ENCODE measurements around the gene SLX4.
"Not testable (repeated sequence)": the region's sequence is repeated elsewhere in the genome, so short reads cannot be mapped to it uniquely, and the experiment has no call there.

SLX4 gene, protein sequence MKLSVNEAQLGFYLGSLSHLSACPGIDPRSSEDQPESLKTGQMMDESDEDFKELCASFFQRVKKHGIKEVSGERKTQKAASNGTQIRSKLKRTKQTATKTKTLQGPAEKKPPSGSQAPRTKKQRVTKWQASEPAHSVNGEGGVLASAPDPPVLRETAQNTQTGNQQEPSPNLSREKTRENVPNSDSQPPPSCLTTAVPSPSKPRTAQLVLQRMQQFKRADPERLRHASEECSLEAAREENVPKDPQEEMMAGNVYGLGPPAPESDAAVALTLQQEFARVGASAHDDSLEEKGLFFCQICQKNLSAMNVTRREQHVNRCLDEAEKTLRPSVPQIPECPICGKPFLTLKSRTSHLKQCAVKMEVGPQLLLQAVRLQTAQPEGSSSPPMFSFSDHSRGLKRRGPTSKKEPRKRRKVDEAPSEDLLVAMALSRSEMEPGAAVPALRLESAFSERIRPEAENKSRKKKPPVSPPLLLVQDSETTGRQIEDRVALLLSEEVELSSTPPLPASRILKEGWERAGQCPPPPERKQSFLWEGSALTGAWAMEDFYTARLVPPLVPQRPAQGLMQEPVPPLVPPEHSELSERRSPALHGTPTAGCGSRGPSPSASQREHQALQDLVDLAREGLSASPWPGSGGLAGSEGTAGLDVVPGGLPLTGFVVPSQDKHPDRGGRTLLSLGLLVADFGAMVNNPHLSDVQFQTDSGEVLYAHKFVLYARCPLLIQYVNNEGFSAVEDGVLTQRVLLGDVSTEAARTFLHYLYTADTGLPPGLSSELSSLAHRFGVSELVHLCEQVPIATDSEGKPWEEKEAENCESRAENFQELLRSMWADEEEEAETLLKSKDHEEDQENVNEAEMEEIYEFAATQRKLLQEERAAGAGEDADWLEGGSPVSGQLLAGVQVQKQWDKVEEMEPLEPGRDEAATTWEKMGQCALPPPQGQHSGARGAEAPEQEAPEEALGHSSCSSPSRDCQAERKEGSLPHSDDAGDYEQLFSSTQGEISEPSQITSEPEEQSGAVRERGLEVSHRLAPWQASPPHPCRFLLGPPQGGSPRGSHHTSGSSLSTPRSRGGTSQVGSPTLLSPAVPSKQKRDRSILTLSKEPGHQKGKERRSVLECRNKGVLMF (N-terminal part only)

DNA sequence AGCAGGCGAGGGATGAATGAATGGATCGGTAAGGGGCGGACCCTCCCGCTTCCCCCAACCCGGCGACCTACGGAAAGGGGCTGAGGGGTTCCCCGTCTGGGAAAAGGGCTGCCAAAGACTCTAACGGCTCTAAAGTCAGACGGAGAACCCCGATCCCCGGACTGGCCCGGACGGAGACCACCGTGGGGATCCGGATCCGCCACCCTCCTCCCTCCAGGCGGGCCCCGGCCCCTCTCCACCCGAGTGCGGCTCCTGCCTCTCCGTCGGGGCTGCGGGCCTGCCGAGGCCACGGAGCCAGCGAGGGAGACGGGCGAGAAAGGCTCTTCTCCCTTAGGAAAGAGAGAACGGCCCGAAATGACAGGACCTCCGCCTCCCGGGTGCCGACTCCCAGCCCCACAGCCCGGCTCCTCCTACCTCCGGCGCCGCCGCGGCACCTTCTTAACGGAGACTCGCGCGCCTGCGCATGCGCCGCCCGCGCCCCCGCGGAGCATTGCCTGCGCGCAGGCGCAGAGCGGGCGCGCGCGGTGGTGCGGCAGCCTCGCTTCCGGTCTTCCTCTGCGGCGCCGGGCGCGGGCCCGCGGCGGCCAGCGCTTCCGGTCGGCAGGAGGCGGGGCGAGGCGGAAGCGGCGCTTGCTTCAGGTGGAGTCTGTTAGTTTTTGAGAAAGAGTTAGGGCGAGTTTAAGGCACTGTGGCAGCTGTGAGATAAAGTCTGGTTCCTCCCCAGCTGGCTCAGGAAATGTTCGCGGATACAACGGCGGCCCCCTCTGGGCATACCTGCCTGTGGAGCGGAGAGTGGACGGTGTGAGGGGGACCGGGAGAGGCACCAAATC is at the start of gene SLX4:
Gene SLX4, minus strand, starts transcription at position 461 of the 830 bp plus-strand sequence. CDS start 2,642 bp downstream, outside the sequence.
- H3K27me3 ChIP-seq (ENCODE audit: insufficient read depth, low read length), result no peaks in the 10 kb centered on the region
- H3K4me1 ChIP-seq (ENCODE audit: control insufficient read depth, insufficient read depth, low read length, unreplicated experiment), result peaks cover 15% of the 10 kb centered on the region
- peaks cover 39% of the 10 kb centered on the region for H3K79me2 ChIP-seq (ENCODE audit: control insufficient read depth, insufficient read depth, low read length, unreplicated experiment)
- H2AFZ ChIP-seq (ENCODE audit: low read length, unreplicated experiment), result peak within 1 kb of the TSS; percentile 58
- no peak within 1 kb of the TSS for H3K27ac ChIP-seq (ENCODE audit: low read depth, low read length)
- H3K4me3 ChIP-seq (ENCODE audit: low read depth, low read length), result peak within 1 kb of the TSS; percentile 84
- H3K36me3 ChIP-seq (ENCODE audit: insufficient read depth, low read length), result peaks cover 10% of the 10 kb centered on the region; the same call in 1 of the 2 replicates

DNA sequence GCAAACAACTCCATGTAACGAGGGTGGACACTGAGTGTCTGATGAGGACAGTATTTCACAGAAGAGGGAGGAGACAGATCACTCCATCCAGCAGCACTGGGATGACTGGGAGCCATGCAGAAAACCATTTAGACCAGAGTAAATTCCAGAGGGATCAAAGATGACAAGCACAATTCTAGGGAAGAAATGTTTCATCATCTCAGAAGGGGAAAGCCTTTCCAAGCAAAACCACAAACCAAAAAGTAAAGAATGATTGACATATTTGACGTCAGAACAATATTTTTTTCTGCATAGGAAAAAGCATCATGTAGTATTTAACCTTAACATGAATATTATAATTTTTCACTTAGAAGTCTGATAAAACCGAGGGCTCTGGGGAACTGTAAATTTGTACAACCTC is 47.8 kb upstream of the SLX4 start:
- no peaks in the 10 kb centered on the region for H3K27me3 ChIP-seq (ENCODE audit: insufficient read depth, low read length)
- no peak overlapping the region for H3K4me3 ChIP-seq (ENCODE audit: low read depth, low read length)
- no peak overlapping the region for H2AFZ ChIP-seq (ENCODE audit: low read length, unreplicated experiment)
- H3K27ac ChIP-seq (ENCODE audit: low read depth, low read length), result no peak overlapping the region
- H3K79me2 ChIP-seq (ENCODE audit: control insufficient read depth, insufficient read depth, low read length, unreplicated experiment), result no peaks in the 10 kb centered on the region
- H3K36me3 ChIP-seq (ENCODE audit: insufficient read depth, low read length), result peaks cover 8% of the 10 kb centered on the region; the same call in 1 of the 2 replicates
- H3K4me1 ChIP-seq (ENCODE audit: control insufficient read depth, insufficient read depth, low read length, unreplicated experiment), result no peaks in the 10 kb centered on the region

DNA sequence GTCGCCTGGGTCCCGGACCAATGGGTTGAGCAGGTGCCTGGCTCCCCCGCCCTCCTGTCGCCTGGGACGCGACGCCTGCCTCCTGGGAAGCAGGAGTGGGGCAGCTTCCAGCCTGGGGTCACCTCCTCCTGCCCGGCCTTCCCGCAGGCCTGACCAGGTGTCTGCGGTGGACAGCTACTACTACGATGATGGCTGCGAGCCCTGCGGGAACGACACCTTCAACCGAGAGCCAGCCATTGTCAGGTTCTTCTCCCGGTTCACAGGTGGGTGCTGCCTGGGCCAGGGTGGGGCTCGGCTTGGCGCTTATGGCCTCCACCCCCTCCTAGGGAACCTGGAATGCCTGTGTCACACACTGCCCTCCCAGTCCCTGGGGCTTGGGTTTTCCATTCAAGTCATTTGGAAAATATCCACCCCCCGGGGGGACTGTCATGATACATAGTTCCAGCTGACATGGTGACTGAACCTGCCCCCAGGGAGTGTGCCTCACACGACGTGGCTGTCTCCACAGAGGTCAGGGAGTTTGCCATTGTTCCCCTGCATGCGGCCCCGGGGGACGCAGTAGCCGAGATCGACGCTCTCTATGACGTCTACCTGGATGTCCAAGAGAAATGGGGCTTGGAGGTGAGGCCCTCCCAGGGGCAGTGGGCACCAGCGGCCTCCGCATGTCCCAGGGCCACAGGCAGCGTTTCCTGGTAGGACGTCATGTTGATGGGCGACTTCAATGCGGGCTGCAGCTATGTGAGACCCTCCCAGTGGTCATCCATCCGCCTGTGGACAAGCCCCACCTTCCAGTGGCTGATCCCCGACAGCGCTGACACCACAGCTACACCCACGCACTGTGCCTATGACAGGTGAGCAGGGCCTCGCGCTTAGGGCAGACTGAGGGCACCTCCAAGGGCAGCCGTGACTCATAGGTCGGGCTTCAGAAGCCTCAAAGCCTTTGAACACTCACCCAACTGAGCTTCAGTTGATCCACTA is 45.4 kb upstream of the SLX4 start:
- Histone ChIP-seq H3K27me3 (ENCODE audit: insufficient read depth, low read length) (no peaks in the 10 kb centered on the region), H3K4me1 (ENCODE audit: control insufficient read depth, insufficient read depth, low read length, unreplicated experiment) (no peaks in the 10 kb centered on the region), H3K79me2 (ENCODE audit: control insufficient read depth, insufficient read depth, low read length, unreplicated experiment) (no peaks in the 10 kb centered on the region), H3K36me3 (ENCODE audit: insufficient read depth, low read length) (peaks cover 8% of the 10 kb centered on the region; the same call in 1 of the 2 replicates), H3K27ac (ENCODE audit: low read depth, low read length) (no peak overlapping the region), H3K4me3 (ENCODE audit: low read depth, low read length) (no peak overlapping the region), H2AFZ (ENCODE audit: low read length, unreplicated experiment) (no peak overlapping the region)

DNA sequence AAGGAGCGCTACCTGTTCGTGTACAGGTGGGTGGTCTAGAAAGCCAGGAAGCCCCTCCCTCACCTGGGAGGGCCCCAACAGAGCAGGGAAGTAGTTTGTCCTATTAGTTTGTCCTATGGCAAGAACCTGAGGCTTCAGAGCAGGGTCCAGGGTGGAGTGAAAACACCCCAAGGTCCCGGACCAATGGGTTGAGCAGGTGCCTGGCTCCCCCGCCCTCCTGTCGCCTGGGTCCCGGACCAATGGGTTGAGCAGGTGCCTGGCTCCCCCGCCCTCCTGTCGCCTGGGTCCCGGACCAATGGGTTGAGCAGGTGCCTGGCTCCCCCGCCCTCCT is 44.7 kb upstream of the SLX4 start:
- H3K27ac ChIP-seq (ENCODE audit: low read depth, low read length); H2AFZ ChIP-seq (ENCODE audit: low read length, unreplicated experiment); H3K79me2 ChIP-seq (ENCODE audit: control insufficient read depth, insufficient read depth, low read length, unreplicated experiment); H3K27me3 ChIP-seq (ENCODE audit: insufficient read depth, low read length); H3K4me1 ChIP-seq (ENCODE audit: control insufficient read depth, insufficient read depth, low read length, unreplicated experiment); H3K36me3 ChIP-seq (ENCODE audit: insufficient read depth, low read length); H3K4me3 ChIP-seq (ENCODE audit: low read depth, low read length): not testable (repeated sequence)

DNA sequence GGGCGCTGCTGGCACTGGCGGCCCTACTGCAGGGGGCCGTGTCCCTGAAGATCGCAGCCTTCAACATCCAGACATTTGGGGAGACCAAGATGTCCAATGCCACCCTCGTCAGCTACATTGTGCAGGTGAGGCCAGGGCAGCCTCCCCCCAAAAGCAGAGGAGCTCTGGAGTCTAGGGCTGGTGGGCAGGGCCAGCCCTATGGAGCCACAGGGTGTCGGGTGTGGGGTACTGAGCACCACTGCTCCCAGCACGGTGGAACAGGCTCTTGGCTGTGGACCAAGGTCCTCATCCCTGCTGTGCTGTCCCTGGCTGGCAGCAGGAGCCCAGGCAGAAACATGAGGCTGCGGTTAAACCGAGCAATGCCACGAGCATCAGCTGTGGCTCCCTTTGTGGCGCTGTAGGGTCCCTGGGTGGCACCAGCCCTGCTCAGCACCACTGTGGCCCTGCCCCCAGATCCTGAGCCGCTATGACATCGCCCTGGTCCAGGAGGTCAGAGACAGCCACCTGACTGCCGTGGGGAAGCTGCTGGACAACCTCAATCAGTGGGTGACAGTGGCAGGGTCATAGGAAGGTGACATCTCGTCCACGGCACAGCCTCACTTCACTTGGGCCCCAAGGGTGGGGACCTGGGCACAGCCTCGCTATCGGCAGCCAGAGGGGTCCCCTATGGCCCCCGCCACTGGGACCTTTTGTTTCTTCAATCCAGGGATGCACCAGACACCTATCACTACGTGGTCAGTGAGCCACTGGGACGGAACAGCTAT is 44.2 kb upstream of the SLX4 start:
- no peak overlapping the region for H3K27ac ChIP-seq (ENCODE audit: low read depth, low read length)
- no peaks in the 10 kb centered on the region for H3K79me2 ChIP-seq (ENCODE audit: control insufficient read depth, insufficient read depth, low read length, unreplicated experiment)
- no peak overlapping the region for H2AFZ ChIP-seq (ENCODE audit: low read length, unreplicated experiment)
- peaks cover 4% of the 10 kb centered on the region; the same call in 1 of the 2 replicates for H3K36me3 ChIP-seq (ENCODE audit: insufficient read depth, low read length)
- no peak overlapping the region for H3K4me3 ChIP-seq (ENCODE audit: low read depth, low read length)
- no peaks in the 10 kb centered on the region for H3K4me1 ChIP-seq (ENCODE audit: control insufficient read depth, insufficient read depth, low read length, unreplicated experiment)
- H3K27me3 ChIP-seq (ENCODE audit: insufficient read depth, low read length), result no peaks in the 10 kb centered on the region

DNA sequence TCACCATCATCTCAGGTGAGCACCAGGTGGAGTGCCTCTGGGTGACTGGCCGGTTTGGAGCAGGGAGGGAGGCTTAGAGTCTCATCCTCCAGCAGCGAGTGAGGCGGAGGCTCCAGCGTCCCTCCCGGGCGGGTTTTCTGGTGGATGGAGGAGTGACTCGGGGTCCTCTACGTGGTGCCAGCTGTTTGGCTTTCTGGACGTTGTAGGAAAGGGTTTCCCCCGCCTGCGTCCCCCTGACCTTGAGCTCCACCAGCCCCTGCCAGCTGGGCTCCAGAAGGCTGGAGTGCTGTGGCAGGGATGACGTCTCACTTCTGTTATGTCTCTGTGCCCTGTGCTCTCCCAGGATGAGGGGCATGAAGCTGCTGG is 43.6 kb upstream of the SLX4 start:
- no peaks in the 10 kb centered on the region for H3K27me3 ChIP-seq (ENCODE audit: insufficient read depth, low read length)
- no peak overlapping the region for H2AFZ ChIP-seq (ENCODE audit: low read length, unreplicated experiment)
- no peak overlapping the region for H3K27ac ChIP-seq (ENCODE audit: low read depth, low read length)
- no peak overlapping the region for H3K4me3 ChIP-seq (ENCODE audit: low read depth, low read length)
- H3K4me1 ChIP-seq (ENCODE audit: control insufficient read depth, insufficient read depth, low read length, unreplicated experiment), result no peaks in the 10 kb centered on the region
- peaks cover 4% of the 10 kb centered on the region; the same call in 1 of the 2 replicates for H3K36me3 ChIP-seq (ENCODE audit: insufficient read depth, low read length)
- H3K79me2 ChIP-seq (ENCODE audit: control insufficient read depth, insufficient read depth, low read length, unreplicated experiment), result no peaks in the 10 kb centered on the region

DNA sequence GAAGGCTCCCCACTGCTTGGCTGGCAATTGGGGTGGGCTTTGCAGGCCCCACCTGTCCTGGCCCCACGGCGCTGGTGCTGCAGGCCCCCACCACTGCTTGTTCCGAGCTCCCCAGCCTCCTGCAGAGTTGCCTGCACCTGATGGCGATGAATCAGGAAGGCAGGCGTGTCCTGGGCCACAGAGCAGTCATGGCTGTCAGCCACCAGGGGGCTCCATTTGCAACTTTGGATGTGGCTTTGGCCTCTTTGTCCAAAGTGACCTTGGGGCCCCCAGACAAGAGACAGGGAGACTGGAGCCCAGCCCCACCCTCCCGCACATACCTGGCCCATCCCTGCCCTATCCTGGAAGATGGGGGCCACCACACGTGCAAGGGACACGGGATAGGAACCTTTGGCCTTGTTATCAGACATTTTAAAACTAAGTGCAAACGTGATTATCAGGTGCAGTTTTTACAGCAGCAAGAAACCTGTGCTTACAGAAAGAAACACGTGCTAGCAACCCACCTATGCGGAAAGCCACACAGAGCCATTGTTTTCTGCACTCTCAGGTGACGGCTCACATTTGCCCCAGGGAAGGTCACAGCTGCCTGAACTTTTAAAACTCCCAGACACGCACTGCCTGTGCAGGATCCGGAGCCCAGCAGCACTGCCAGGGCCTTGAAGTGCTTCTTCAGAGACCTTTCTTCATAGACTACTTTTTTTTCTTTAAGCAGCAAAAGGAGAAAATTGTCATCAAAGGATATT is 43.0 kb upstream of the SLX4 start, which contains the start of gene DNASE1:
Gene DNASE1, plus strand, starts transcription at position 443 of the 743 bp plus-strand sequence. CDS start 683 bp downstream, outside the sequence.
- H3K79me2 ChIP-seq (ENCODE audit: control insufficient read depth, insufficient read depth, low read length, unreplicated experiment), result no peaks in the 10 kb centered on the region
- no peak within 1 kb of the TSS for H3K4me3 ChIP-seq (ENCODE audit: low read depth, low read length)
- no peak within 1 kb of the TSS for H2AFZ ChIP-seq (ENCODE audit: low read length, unreplicated experiment)
- peaks cover 4% of the 10 kb centered on the region; the same call in 1 of the 2 replicates for H3K36me3 ChIP-seq (ENCODE audit: insufficient read depth, low read length)
- no peak within 1 kb of the TSS for H3K27ac ChIP-seq (ENCODE audit: low read depth, low read length)
- no peaks in the 10 kb centered on the region for H3K27me3 ChIP-seq (ENCODE audit: insufficient read depth, low read length)
- H3K4me1 ChIP-seq (ENCODE audit: control insufficient read depth, insufficient read depth, low read length, unreplicated experiment), result no peaks in the 10 kb centered on the region

DNA sequence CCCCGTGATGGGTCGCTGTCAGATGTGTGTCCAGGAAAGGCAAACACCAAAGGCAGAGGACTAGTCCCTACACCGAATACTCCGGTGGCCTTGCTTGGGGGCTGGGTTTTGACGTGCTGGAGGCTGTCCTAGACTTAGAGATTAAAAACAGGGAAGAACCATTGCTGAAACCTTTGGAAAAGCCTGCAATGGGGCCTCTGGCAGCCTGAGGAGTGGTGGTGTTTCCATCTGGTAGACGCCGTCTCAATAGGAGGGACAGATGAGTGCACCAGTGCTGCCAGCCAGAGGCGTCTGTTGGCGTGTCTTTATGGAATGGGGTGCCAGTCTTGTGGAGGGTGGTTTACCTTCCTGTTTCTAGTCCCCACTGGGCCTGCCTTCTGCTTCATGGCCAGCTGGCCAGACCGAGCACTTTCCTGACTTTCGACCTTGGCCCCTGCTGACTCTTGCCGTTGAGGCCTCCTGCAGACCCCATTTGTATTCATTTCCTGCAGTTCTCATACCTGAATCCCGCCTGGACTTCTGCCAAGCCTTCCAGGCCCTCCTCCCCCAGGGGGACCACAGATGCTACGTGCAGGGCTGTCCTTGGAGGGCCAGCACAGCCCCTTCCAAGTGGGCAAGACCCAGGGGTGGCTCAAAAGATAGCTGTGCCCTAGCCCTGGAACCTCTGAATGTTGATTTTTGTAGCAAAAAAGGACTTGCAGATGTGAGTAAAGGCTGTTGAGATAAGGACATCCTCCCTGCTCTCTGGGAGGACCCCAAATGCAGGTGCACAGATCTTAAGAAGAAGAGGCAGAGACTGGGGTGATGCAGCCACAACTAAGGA is 41.2 kb upstream of the SLX4 start:
- Histone ChIP-seq H3K36me3 (ENCODE audit: insufficient read depth, low read length) (peaks cover 4% of the 10 kb centered on the region; the same call in 1 of the 2 replicates), H3K27ac (ENCODE audit: low read depth, low read length) (no peak overlapping the region), H2AFZ (ENCODE audit: low read length, unreplicated experiment) (no peak overlapping the region), H3K4me3 (ENCODE audit: low read depth, low read length) (no peak overlapping the region), H3K79me2 (ENCODE audit: control insufficient read depth, insufficient read depth, low read length, unreplicated experiment) (no peaks in the 10 kb centered on the region), H3K4me1 (ENCODE audit: control insufficient read depth, insufficient read depth, low read length, unreplicated experiment) (no peaks in the 10 kb centered on the region), H3K27me3 (ENCODE audit: insufficient read depth, low read length) (no peaks in the 10 kb centered on the region)
